ENCODE results near the gene ATP7A.
"Not testable (repeated sequence)": the region's sequence is repeated elsewhere in the genome, so short reads cannot be mapped to it uniquely, and the experiment has no call there.

The ATP7A gene

GRCh38 chrX:78029663-78030062 lies 119.2 kb downstream of the ATP7A start:
- Histone ChIP-seq H3K27me3 (ENCODE audit: insufficient read depth, low read length) (no peaks in the 10 kb centered on the region), H3K36me3 (ENCODE audit: insufficient read depth, low read length) (no peaks in the 10 kb centered on the region), H3K4me3 (ENCODE audit: low read depth, low read length) (no peak overlapping the region), H3K27ac (ENCODE audit: low read depth, low read length) (no peak overlapping the region), H2AFZ (ENCODE audit: low read length, unreplicated experiment) (no peak overlapping the region), H3K4me1 (ENCODE audit: control insufficient read depth, insufficient read depth, low read length, unreplicated experiment) (peaks cover under 1% of the 10 kb centered on the region), H3K79me2 (ENCODE audit: control insufficient read depth, insufficient read depth, low read length, unreplicated experiment) (no peaks in the 10 kb centered on the region)

GRCh38 chrX:78035061-78035460 lies 124.6 kb downstream of the ATP7A start:
- H2AFZ ChIP-seq (ENCODE audit: low read length, unreplicated experiment), result no peak overlapping the region
- H3K4me3 ChIP-seq (ENCODE audit: low read depth, low read length), result no peak overlapping the region
- H3K27me3 ChIP-seq (ENCODE audit: insufficient read depth, low read length), result no peaks in the 10 kb centered on the region
- no peaks in the 10 kb centered on the region for H3K4me1 ChIP-seq (ENCODE audit: control insufficient read depth, insufficient read depth, low read length, unreplicated experiment)
- H3K36me3 ChIP-seq (ENCODE audit: insufficient read depth, low read length), result no peaks in the 10 kb centered on the region
- H3K27ac ChIP-seq (ENCODE audit: low read depth, low read length), result no peak overlapping the region
- H3K79me2 ChIP-seq (ENCODE audit: control insufficient read depth, insufficient read depth, low read length, unreplicated experiment), result no peaks in the 10 kb centered on the region

GRCh38 chrX:78037881-78038280 lies 127.4 kb downstream of the ATP7A start:
- Histone ChIP-seq H2AFZ (ENCODE audit: low read length, unreplicated experiment) (no peak overlapping the region), H3K27me3 (ENCODE audit: insufficient read depth, low read length) (no peaks in the 10 kb centered on the region), H3K79me2 (ENCODE audit: control insufficient read depth, insufficient read depth, low read length, unreplicated experiment) (no peaks in the 10 kb centered on the region)

GRCh38 chrX:78042601-78043000 lies 132.1 kb downstream of the ATP7A start:
- Histone ChIP-seq H2AFZ (ENCODE audit: low read length, unreplicated experiment) (no peak overlapping the region), H3K4me1 (ENCODE audit: control insufficient read depth, insufficient read depth, low read length, unreplicated experiment) (no peaks in the 10 kb centered on the region), H3K79me2 (ENCODE audit: control insufficient read depth, insufficient read depth, low read length, unreplicated experiment) (no peaks in the 10 kb centered on the region), H3K36me3 (ENCODE audit: insufficient read depth, low read length) (no peaks in the 10 kb centered on the region), H3K27me3 (ENCODE audit: insufficient read depth, low read length) (no peaks in the 10 kb centered on the region), H3K27ac (ENCODE audit: low read depth, low read length) (no peak overlapping the region), H3K4me3 (ENCODE audit: low read depth, low read length) (no peak overlapping the region)

More at GRCh38 chrX:78037881-78038280, 127.4 kb downstream of the ATP7A start:
- Histone ChIP-seq H3K36me3 (ENCODE audit: insufficient read depth, low read length) (no peaks in the 10 kb centered on the region), H3K4me3 (ENCODE audit: low read depth, low read length) (no peak overlapping the region), H3K4me1 (ENCODE audit: control insufficient read depth, insufficient read depth, low read length, unreplicated experiment) (no peaks in the 10 kb centered on the region), H3K27ac (ENCODE audit: low read depth, low read length) (no peak overlapping the region)

- Histone ChIP-seq H3K36me3 (ENCODE audit: insufficient read depth, low read length) (no peaks in the 10 kb centered on the region), H3K27me3 (ENCODE audit: insufficient read depth, low read length) (no peaks in the 10 kb centered on the region), H3K4me1 (ENCODE audit: control insufficient read depth, insufficient read depth, low read length, unreplicated experiment) (no peaks in the 10 kb centered on the region)
Observed at GRCh38 chrX:78046362-78046761, 135.9 kb downstream of the ATP7A start.

GRCh38 chrX:78048052-78048451 lies 137.6 kb downstream of the ATP7A start:
- H3K27me3 ChIP-seq (ENCODE audit: insufficient read depth, low read length), result no peaks in the 10 kb centered on the region
- no peak overlapping the region for H3K27ac ChIP-seq (ENCODE audit: low read depth, low read length)
- no peak overlapping the region for H3K4me3 ChIP-seq (ENCODE audit: low read depth, low read length)
- H3K79me2 ChIP-seq (ENCODE audit: control insufficient read depth, insufficient read depth, low read length, unreplicated experiment), result no peaks in the 10 kb centered on the region
- H3K4me1 ChIP-seq (ENCODE audit: control insufficient read depth, insufficient read depth, low read length, unreplicated experiment), result no peaks in the 10 kb centered on the region
- no peaks in the 10 kb centered on the region for H3K36me3 ChIP-seq (ENCODE audit: insufficient read depth, low read length)
- H2AFZ ChIP-seq (ENCODE audit: low read length, unreplicated experiment), result no peak overlapping the region

More at GRCh38 chrX:78046362-78046761, 135.9 kb downstream of the ATP7A start:
- Histone ChIP-seq H3K27ac (ENCODE audit: low read depth, low read length) (no peak overlapping the region), H2AFZ (ENCODE audit: low read length, unreplicated experiment) (no peak overlapping the region), H3K4me3 (ENCODE audit: low read depth, low read length) (no peak overlapping the region), H3K79me2 (ENCODE audit: control insufficient read depth, insufficient read depth, low read length, unreplicated experiment) (no peaks in the 10 kb centered on the region)

- peaks cover 6% of the 10 kb centered on the region for H3K4me1 ChIP-seq (ENCODE audit: control insufficient read depth, insufficient read depth, low read length, unreplicated experiment)
- no peak overlapping the region for H3K27ac ChIP-seq (ENCODE audit: low read depth, low read length)
- no peak overlapping the region for H3K4me3 ChIP-seq (ENCODE audit: low read depth, low read length)
- no peaks in the 10 kb centered on the region for H3K79me2 ChIP-seq (ENCODE audit: control insufficient read depth, insufficient read depth, low read length, unreplicated experiment)
- H3K36me3 ChIP-seq (ENCODE audit: insufficient read depth, low read length), result no peaks in the 10 kb centered on the region
- H3K27me3 ChIP-seq (ENCODE audit: insufficient read depth, low read length), result no peaks in the 10 kb centered on the region
- H2AFZ ChIP-seq (ENCODE audit: low read length, unreplicated experiment), result no peak overlapping the region
Observed at GRCh38 chrX:78063687-78064086, 153.2 kb downstream of the ATP7A start.

GRCh38 chrX:78064152-78064551 lies 153.7 kb downstream of the ATP7A start:
- no peaks in the 10 kb centered on the region for H3K27me3 ChIP-seq (ENCODE audit: insufficient read depth, low read length)
- H3K27ac ChIP-seq (ENCODE audit: low read depth, low read length), result no peak overlapping the region
- no peak overlapping the region for H3K4me3 ChIP-seq (ENCODE audit: low read depth, low read length)
- H3K79me2 ChIP-seq (ENCODE audit: control insufficient read depth, insufficient read depth, low read length, unreplicated experiment), result no peaks in the 10 kb centered on the region
- H3K36me3 ChIP-seq (ENCODE audit: insufficient read depth, low read length), result no peaks in the 10 kb centered on the region
- H3K4me1 ChIP-seq (ENCODE audit: control insufficient read depth, insufficient read depth, low read length, unreplicated experiment), result peaks cover 6% of the 10 kb centered on the region
- no peak overlapping the region for H2AFZ ChIP-seq (ENCODE audit: low read length, unreplicated experiment)

- Histone ChIP-seq H3K27ac (ENCODE audit: low read depth, low read length) (peak overlapping the region; percentile 87), H2AFZ (ENCODE audit: low read length, unreplicated experiment) (peak overlapping the region; percentile 31)
Observed at GRCh38 chrX:78064698-78065601, 154.5 kb downstream of the ATP7A start.

GRCh38 chrX:78066110-78066509 lies 155.6 kb downstream of the ATP7A start:
- Histone ChIP-seq H3K79me2 (ENCODE audit: control insufficient read depth, insufficient read depth, low read length, unreplicated experiment) (no peaks in the 10 kb centered on the region), H3K4me1 (ENCODE audit: control insufficient read depth, insufficient read depth, low read length, unreplicated experiment) (peaks cover 6% of the 10 kb centered on the region), H3K36me3 (ENCODE audit: insufficient read depth, low read length) (no peaks in the 10 kb centered on the region), H3K27me3 (ENCODE audit: insufficient read depth, low read length) (no peaks in the 10 kb centered on the region), H2AFZ (ENCODE audit: low read length, unreplicated experiment) (no peak overlapping the region), H3K27ac (ENCODE audit: low read depth, low read length) (no peak overlapping the region), H3K4me3 (ENCODE audit: low read depth, low read length) (no peak overlapping the region)

More at GRCh38 chrX:78064698-78065601, 154.5 kb downstream of the ATP7A start:
- not testable (repeated sequence) for H3K36me3 ChIP-seq (ENCODE audit: insufficient read depth, low read length); H3K79me2 ChIP-seq (ENCODE audit: control insufficient read depth, insufficient read depth, low read length, unreplicated experiment); H3K4me1 ChIP-seq (ENCODE audit: control insufficient read depth, insufficient read depth, low read length, unreplicated experiment); H3K27me3 ChIP-seq (ENCODE audit: insufficient read depth, low read length); H3K4me3 ChIP-seq (ENCODE audit: low read depth, low read length)

GRCh38 chrX:78071331-78071730 lies 160.8 kb downstream of the ATP7A start:
- no peak overlapping the region for H3K27ac ChIP-seq (ENCODE audit: low read depth, low read length)

More at GRCh38 chrX:78071331-78071730, 160.8 kb downstream of the ATP7A start:
- H3K27me3 ChIP-seq (ENCODE audit: insufficient read depth, low read length), result no peaks in the 10 kb centered on the region
- H3K4me3 ChIP-seq (ENCODE audit: low read depth, low read length), result no peak overlapping the region
- no peak overlapping the region for H2AFZ ChIP-seq (ENCODE audit: low read length, unreplicated experiment)
- no peaks in the 10 kb centered on the region for H3K36me3 ChIP-seq (ENCODE audit: insufficient read depth, low read length)
- no peaks in the 10 kb centered on the region for H3K79me2 ChIP-seq (ENCODE audit: control insufficient read depth, insufficient read depth, low read length, unreplicated experiment)
- no peaks in the 10 kb centered on the region for H3K4me1 ChIP-seq (ENCODE audit: control insufficient read depth, insufficient read depth, low read length, unreplicated experiment)

Measured in ACC112 (cell line).